HepG2 (cell line): ENCODE data around the gene MDM4. TPM values are rescaled to one million over a fixed set of nuclear protein-coding genes. Genes with fewer than 3 reads are reported as not detected.
A peak's percentile ranks its signal among the peaks of the same experiment; 100 is the strongest.

Experiments
- CENPT ChIP-seq: sonication (generic); formaldehyde crosslinking; IDR thresholded peaks from 2 replicates; pipeline ENCODE4 v1.8.0; 2022; ENCODE audit warnings: low read depth, mild to moderate bottlenecking, moderate library complexity, missing genetic modification reagents
- CREBL2 ChIP-seq: sonication (generic); formaldehyde crosslinking; IDR thresholded peaks from 2 replicates; pipeline ENCODE4 v1.8.1; 2023; ENCODE audit warnings: missing genetic modification reagents, mild to moderate bottlenecking, borderline replicate concordance
- FOXO4 ChIP-seq: sonication (generic); formaldehyde crosslinking; conservative IDR thresholded peaks from 2 replicates; pipeline ENCODE4 v1.8.1; 2023; ENCODE audit warnings: missing genetic modification reagents
- GATAD1 ChIP-seq: IDR thresholded peaks from 2 replicates; pipeline ENCODE4 v1.6.1; 2016; ENCODE audit warnings: missing genetic modification reagents, missing compliant biosample characterization
- MAX ChIP-seq: IDR thresholded peaks from 2 replicates; pipeline ENCODE4 v1.6.1; 2012; ENCODE audit warnings: inconsistent platforms
- MEIS1 ChIP-seq: sonication (generic); formaldehyde crosslinking; IDR thresholded peaks from 2 replicates; pipeline ENCODE4 v1.9.0; 2021; ENCODE audit warnings: mild to moderate bottlenecking, missing genetic modification reagents, moderate library complexity, borderline replicate concordance
- MTERF4 ChIP-seq: sonication (generic); formaldehyde crosslinking; IDR thresholded peaks from 2 replicates; pipeline ENCODE4 v1.8.0; 2023; ENCODE audit warnings: mild to moderate bottlenecking, missing genetic modification reagents
- SIX1 ChIP-seq: sonication (generic); formaldehyde crosslinking; IDR thresholded peaks from 2 replicates; pipeline ENCODE4 v1.4.0; 2020; ENCODE audit warnings: missing genetic modification reagents, borderline replicate concordance
- SNAI1 ChIP-seq: sonication (generic); formaldehyde crosslinking; IDR thresholded peaks from 2 replicates; pipeline ENCODE4 v1.5.0; 2020; ENCODE audit warnings: mild to moderate bottlenecking, missing genetic modification reagents, borderline replicate concordance
- SNAPC2 ChIP-seq: sonication (generic); formaldehyde crosslinking; IDR thresholded peaks from 2 replicates; pipeline ENCODE4 v1.8.1; 2022; ENCODE audit warnings: mild to moderate bottlenecking, missing genetic modification reagents
- SOX13 ChIP-seq, 3 experiments: fragments of 450-650 bp in 1 of 3; sonication (generic) in 1 of 3; formaldehyde crosslinking in 1 of 3; IDR thresholded peaks in 2 of 3; conservative IDR thresholded peaks in 1 of 3; 2 replicates each; pipeline versions ENCODE4 v1.5.0 to v1.6.1; 2016 to 2020; ENCODE audit warnings: antibody characterized with exemption in 1 of 3, mild to moderate bottlenecking in 1 of 3, missing compliant biosample characterization in 1 of 3, missing genetic modification reagents in 1 of 3, moderate library complexity in 1 of 3
- SOX6 ChIP-seq, 2 experiments: fragments of 450-650 bp in 1 of 2; sonication (generic) in 1 of 2; formaldehyde crosslinking in 1 of 2; IDR thresholded peaks; 2 replicates each; pipeline versions ENCODE4 v1.4.0 to v1.6.1; 2017 to 2020; ENCODE audit warnings: antibody characterized with exemption in 1 of 2, mild to moderate bottlenecking in 1 of 2, missing genetic modification reagents in 1 of 2
- TBL1XR1 ChIP-seq: fragments of 150-350 bp; IDR thresholded peaks from 2 replicates; pipeline ENCODE4 v1.6.1; 2014; ENCODE audit warnings: borderline replicate concordance, low read length; ENCODE audit not compliant: partially characterized antibody
- TCF12 ChIP-seq, 2 experiments: fragments of 450-650 bp in 1 of 2; sonication (generic) in 1 of 2; formaldehyde crosslinking in 1 of 2; IDR thresholded peaks; 2 replicates each; pipeline versions ENCODE4 v1.6.1 to v1.8.0; 2017 to 2022; ENCODE audit warnings: antibody characterized with exemption in 1 of 2, mild to moderate bottlenecking in 1 of 2, missing genetic modification reagents in 1 of 2, moderate library complexity in 1 of 2
- ZBTB37 ChIP-seq: sonication (generic); formaldehyde crosslinking; IDR thresholded peaks from 2 replicates; pipeline ENCODE4 v1.4.0; 2020; ENCODE audit warnings: mild to moderate bottlenecking, missing genetic modification reagents
- ZFP90 ChIP-seq: sonication (generic); formaldehyde crosslinking; IDR thresholded peaks from 2 replicates; pipeline ENCODE4 v1.8.0; 2022; ENCODE audit warnings: missing genetic modification reagents, mild to moderate bottlenecking, inconsistent platforms, borderline replicate concordance
- ZNF225 ChIP-seq: sonication (generic); formaldehyde crosslinking; IDR thresholded peaks from 2 replicates; pipeline ENCODE4 v1.4.0; 2020; ENCODE audit warnings: mild to moderate bottlenecking, missing genetic modification reagents
- ZNF607 ChIP-seq: sonication (generic); formaldehyde crosslinking; IDR thresholded peaks from 2 replicates; pipeline ENCODE4 v1.5.1; 2020; ENCODE audit warnings: missing genetic modification reagents, mild to moderate bottlenecking, borderline replicate concordance
- ZNF749 ChIP-seq: sonication (generic); formaldehyde crosslinking; IDR thresholded peaks from 2 replicates; pipeline ENCODE4 v1.8.0; 2022; ENCODE audit warnings: mild to moderate bottlenecking, missing genetic modification reagents, moderate library complexity, borderline replicate concordance
- polyA plus RNA-seq, 8 experiments: library from polyadenylated mRNA; depleted of rRNA in 3 of 8; stranded (reverse) in 7 of 8; unstranded in 1 of 8; fragments of >200 nt; fragmentation: Illumina TruSeq in 4 of 8; extraction: Trizol in 4 of 8; gene quantifications; 2 replicates each; pipeline versions ENCODE4 v1.2.1 to v1.2.3, GENCODE V29; 2011 to 2016; ENCODE audit warnings: low read depth in 4 of 8, missing spikeins in 1 of 8, mixed read lengths in 1 of 8; ENCODE audit not compliant: insufficient read depth in 1 of 8
- total RNA-seq, 5 experiments: library from RNA; depleted of rRNA; stranded (reverse); fragments of >200 nt; fragmentation: Illumina TruSeq; extraction: Trizol; gene quantifications; 2 replicates each; pipeline ENCODE4 v1.2.3, GENCODE V29; 2016; ENCODE audit warnings: low read depth in 1 of 5

MDM4 gene
- total and polyA plus RNA-seq, 2 of the 13 experiments (the other 11 are each of a cell fraction or from before 2014, with no cell fraction given): 14.9 to 19.0 TPM

- peak; percentile 30; the same call in 1 of the 2 replicates for TF ChIP-seq MAX
- 0 out of 2 replicates have a peak, but pooled peaks have one; percentile 27 for TF ChIP-seq SNAI1 (CRISPR knock-in tag)
- TF ChIP-seq SOX13 (IDR thresholded peaks at IDR 0.05): 0 out of 2 replicates have a peak, but pooled peaks have one; percentile 6
- peak in 1 of 2 experiments; percentile 59; a peak in 1 of 4 replicates for TF ChIP-seq SOX13 (CRISPR knock-in tag; conservative IDR thresholded peaks at IDR 0.05 in 1 of 2, IDR thresholded peaks at IDR 0.05 in 1 of 2)
- 0 out of 2 replicates have a peak, but pooled peaks have one; percentile 50 for TF ChIP-seq SNAPC2 (CRISPR knock-in tag)
- TF ChIP-seq TBL1XR1: no peak
- no peak for TF ChIP-seq TCF12 (IDR thresholded peaks at IDR 0.05)
- peak; percentile 83 for TF ChIP-seq TCF12 (CRISPR knock-in tag; IDR thresholded peaks at IDR 0.05)
- no peak for TF ChIP-seq SOX6 (IDR thresholded peaks at IDR 0.05)
- TF ChIP-seq SOX6 (CRISPR knock-in tag; IDR thresholded peaks at IDR 0.05): peak; percentile 85
- TF ChIP-seq FOXO4 (CRISPR knock-in tag): no peak
- TF ChIP-seq ZNF607 (CRISPR knock-in tag): no peak; the same call in 1 of the 2 replicates
- TF ChIP-seq MTERF4 (CRISPR knock-in tag): no peak
- TF ChIP-seq SIX1: no peak
- TF ChIP-seq ZFP90 (CRISPR knock-in tag): peak; percentile 75; the same call in 1 of the 2 replicates
- TF ChIP-seq CREBL2 (CRISPR knock-in tag): no peak
- TF ChIP-seq CENPT (CRISPR knock-in tag): peak; percentile 93; the same call in 1 of the 2 replicates
- peak; percentile 68 for TF ChIP-seq ZNF225 (CRISPR knock-in tag)
- TF ChIP-seq MEIS1 (CRISPR knock-in tag): no peak
- TF ChIP-seq ZNF749 (CRISPR knock-in tag): peak; percentile 90
- peak; percentile 39; the same call in 1 of the 2 replicates for TF ChIP-seq GATAD1 (CRISPR knock-in tag)
- no peak for TF ChIP-seq ZBTB37
Observed at GRCh38 chr1:204494281-204495077, 21.7 kb upstream of the MDM4 start, which contains the start of gene PIK3C2B (continued).
